Karpas-422 (cell line): ENCODE results near the gene RPH3AL. TPM values are rescaled to one million over a fixed set of nuclear protein-coding genes. Genes with fewer than 3 reads are reported as not detected.

Source experiments
- DNase-seq: peaks from one replicate; pipeline ENCODE4 v3.0.0-alpha.2; 2015
- H2AFZ ChIP-seq: fragments of 200-600 bp; sonication (generic); 2 replicates; pipeline ENCODE4 v1.6.1; 2014; ENCODE audit warnings: antibody characterized with exemption, low read length, mixed read lengths
- H3K27ac ChIP-seq: fragments of 200-600 bp; sonication (generic); 2 replicates; pipeline ENCODE4 v1.5.1; 2014; ENCODE audit warnings: mild to moderate bottlenecking, low read length, moderate library complexity
- H3K27me3 ChIP-seq: fragments of 200-600 bp; sonication (generic); 2 replicates; pipeline ENCODE4 v1.6.1; 2014; ENCODE audit warnings: low read length, mixed read lengths
- H3K36me3 ChIP-seq: fragments of 200-600 bp; sonication (generic); 2 replicates; pipeline ENCODE4 v1.6.1; 2014; ENCODE audit warnings: low read length, mixed read lengths; ENCODE audit not compliant: insufficient read depth
- H3K4me1 ChIP-seq: fragments of 200-600 bp; sonication (generic); 2 replicates; pipeline ENCODE4 v1.6.1; 2014; ENCODE audit warnings: mild to moderate bottlenecking, low read length, mixed read lengths
- H3K4me2 ChIP-seq: fragments of 200-600 bp; sonication (generic); 2 replicates; pipeline ENCODE4 v1.6.1; 2014; ENCODE audit warnings: low read length, low read depth, mild to moderate bottlenecking; ENCODE audit not compliant: poor library complexity, severe bottlenecking
- H3K4me3 ChIP-seq: fragments of 200-600 bp; sonication (generic); 2 replicates; pipeline ENCODE4 v1.5.1; 2014; ENCODE audit warnings: mild to moderate bottlenecking, antibody characterized with exemption, low read length, mixed read lengths
- H3K79me2 ChIP-seq: fragments of 200-600 bp; sonication (generic); 2 replicates; pipeline ENCODE4 v1.6.1; 2014; ENCODE audit warnings: mild to moderate bottlenecking, low read length, mixed read lengths
- H3K9ac ChIP-seq: fragments of 200-600 bp; sonication (generic); 2 replicates; pipeline ENCODE4 v1.6.0; 2014; ENCODE audit warnings: low read length
- H3K9me2 ChIP-seq: fragments of 200-600 bp; sonication (generic), shearing (Covaris generic); replicated peaks from 2 replicates; pipeline ENCODE4 v1.6.0; 2014; ENCODE audit warnings: mild to moderate bottlenecking, low read length, moderate library complexity; ENCODE audit not compliant: insufficient read depth
- H3K9me3 ChIP-seq: fragments of 300-700, 200-600 bp; sonication (generic); 2 replicates; pipeline ENCODE4 v1.6.1; 2014; ENCODE audit warnings: low read length, mixed read lengths
- H4K20me1 ChIP-seq: fragments of 200-600 bp; sonication (generic); 2 replicates; pipeline ENCODE4 v1.6.1; 2014; ENCODE audit warnings: mild to moderate bottlenecking, antibody characterized with exemption, low read length, low read depth; ENCODE audit not compliant: insufficient read depth
- total RNA-seq: library from RNA; depleted of rRNA; stranded (reverse); fragments of >200 nt; shearing (Covaris generic); gene quantifications from 2 replicates; pipeline ENCODE4 v1.2.3, GENCODE V29; 2014; ENCODE audit warnings: low replicate concordance

Gene RPH3AL
- total RNA-seq, 1 experiment from 2014 or later: not detected

DNA sequence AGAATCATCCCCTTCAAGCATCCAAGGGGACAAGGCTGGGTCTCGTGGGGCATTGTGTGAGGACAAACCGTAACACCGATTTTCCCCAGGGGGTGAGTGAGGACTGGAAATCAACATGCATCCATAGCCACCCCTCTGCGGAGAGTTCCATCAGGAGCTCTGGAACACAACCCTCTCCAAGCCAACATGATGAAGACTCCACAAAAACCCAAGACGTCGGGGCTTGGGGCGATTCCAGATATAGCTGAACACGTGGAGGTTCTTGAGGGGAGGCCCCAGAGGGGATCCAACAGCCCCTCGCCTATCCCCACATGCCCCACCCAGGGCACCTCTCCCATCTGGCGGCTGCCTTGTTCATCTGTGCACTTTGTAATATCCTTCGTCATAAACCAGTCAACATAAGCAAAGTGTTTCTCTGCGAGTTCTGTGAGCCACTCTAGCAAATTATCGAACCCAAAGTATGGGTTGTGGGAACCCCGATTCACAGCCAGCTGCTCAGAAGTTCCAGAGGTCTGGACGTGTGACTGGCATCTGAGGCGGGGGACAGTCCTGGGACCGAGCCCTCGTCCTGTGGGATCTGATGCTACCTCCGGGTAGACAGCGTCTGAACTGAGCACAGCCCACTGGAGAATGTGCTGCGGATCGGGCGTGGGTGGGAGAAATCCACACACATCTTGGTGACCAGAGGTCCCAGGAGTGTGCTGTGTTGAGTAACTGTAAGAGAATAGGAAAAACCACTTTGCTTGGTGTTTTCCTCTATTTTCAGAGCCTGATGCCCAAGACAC is 55.5 kb downstream of the RPH3AL start:
- Histone ChIP-seq H3K4me3 (no peak overlapping the region), H4K20me1 (no peaks in the 10 kb centered on the region), H3K27ac (no peak overlapping the region), H3K36me3 (no peaks in the 10 kb centered on the region), H3K79me2 (no peaks in the 10 kb centered on the region), H3K9me2 (no peaks in the 10 kb centered on the region), H3K4me2 (no peak overlapping the region), H3K9me3 (no peaks in the 10 kb centered on the region), H3K4me1 (no peaks in the 10 kb centered on the region), H3K9ac (no peak overlapping the region), H3K27me3 (no peaks in the 10 kb centered on the region), H2AFZ (no peak overlapping the region)
- no peak for DNase-seq

DNA sequence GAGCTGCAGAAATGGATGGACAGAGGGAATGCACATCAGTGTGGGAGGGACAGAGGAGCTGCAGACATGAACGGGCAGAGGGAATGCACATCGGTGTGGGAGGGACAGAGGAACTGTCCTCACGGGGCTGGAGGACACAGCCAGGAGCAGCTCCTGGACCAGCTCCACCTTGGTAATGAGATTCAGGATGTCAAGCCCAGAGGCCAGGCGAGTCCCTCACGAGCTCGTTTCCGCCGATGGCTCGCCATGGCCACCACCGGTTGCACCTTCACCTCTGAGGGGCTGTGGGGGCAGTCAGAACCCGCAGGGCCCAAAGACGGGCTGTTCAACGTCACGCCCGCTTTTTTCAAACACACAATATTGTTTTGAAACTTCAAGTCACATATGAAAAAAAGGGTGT is 56.2 kb downstream of the RPH3AL start:
- H3K4me1 ChIP-seq: no peaks in the 10 kb centered on the region
- H3K4me3 ChIP-seq: no peak overlapping the region
- no peaks in the 10 kb centered on the region for H3K79me2 ChIP-seq
- H3K4me2 ChIP-seq: no peak overlapping the region
- H3K9me2 ChIP-seq: no peaks in the 10 kb centered on the region
- H3K27me3 ChIP-seq: no peaks in the 10 kb centered on the region
- no peak overlapping the region for H3K9ac ChIP-seq
- H3K36me3 ChIP-seq: no peaks in the 10 kb centered on the region
- H3K27ac ChIP-seq: no peak overlapping the region
- DNase-seq: no peak
- no peak overlapping the region for H2AFZ ChIP-seq
- H4K20me1 ChIP-seq: no peaks in the 10 kb centered on the region
- H3K9me3 ChIP-seq: no peaks in the 10 kb centered on the region

DNA sequence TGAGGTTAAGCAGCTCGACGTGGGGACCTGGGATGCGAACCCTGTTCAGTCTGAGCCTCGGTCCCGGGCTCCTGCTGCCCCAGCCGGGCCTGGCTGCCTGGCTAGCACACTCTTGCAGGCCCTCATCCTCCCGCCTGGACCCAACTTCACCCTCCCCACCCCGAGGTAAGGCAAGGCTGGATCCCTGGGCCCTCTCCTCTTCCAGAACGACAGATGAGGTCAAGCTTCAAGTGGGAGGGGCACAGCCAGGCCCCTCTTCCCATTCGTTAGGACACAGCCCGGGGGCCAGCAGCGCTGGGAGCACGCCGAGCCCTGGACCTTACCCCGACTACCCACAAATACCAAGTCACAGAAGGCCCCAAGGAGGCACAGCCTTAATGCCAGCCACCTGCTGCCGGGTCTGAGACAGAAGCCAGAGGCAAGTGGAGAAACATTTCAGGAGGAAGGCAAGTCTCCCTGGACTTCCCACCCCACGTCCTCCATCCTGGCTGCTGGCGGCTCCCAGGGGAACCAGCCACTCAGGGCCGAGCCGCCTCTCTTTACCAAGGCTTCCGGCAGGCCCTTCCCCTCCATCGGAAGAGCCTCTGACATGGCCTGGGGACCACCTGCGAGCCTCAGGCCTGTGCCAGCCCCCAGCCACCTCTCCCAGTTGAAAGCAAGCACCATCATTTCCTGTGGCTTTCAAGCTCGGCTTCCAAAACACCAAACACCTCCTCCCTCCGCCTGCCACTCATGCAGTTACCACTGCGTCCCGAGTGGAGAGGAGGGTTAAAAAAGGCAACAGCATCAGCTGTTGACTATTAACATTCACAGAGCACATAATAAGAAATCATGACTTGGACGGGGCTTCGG is 59.9 kb downstream of the RPH3AL start:
- H3K9me2 ChIP-seq: no peaks in the 10 kb centered on the region
- no peak overlapping the region for H2AFZ ChIP-seq
- H3K9me3 ChIP-seq: no peaks in the 10 kb centered on the region
- no peak for DNase-seq
- no peaks in the 10 kb centered on the region for H3K27me3 ChIP-seq
- no peaks in the 10 kb centered on the region for H3K36me3 ChIP-seq
- H3K4me2 ChIP-seq: no peak overlapping the region
- H4K20me1 ChIP-seq: no peaks in the 10 kb centered on the region
- H3K27ac ChIP-seq: no peak overlapping the region
- H3K4me1 ChIP-seq: no peaks in the 10 kb centered on the region
- no peaks in the 10 kb centered on the region for H3K79me2 ChIP-seq
- H3K4me3 ChIP-seq: no peak overlapping the region
- H3K9ac ChIP-seq: no peak overlapping the region

DNA sequence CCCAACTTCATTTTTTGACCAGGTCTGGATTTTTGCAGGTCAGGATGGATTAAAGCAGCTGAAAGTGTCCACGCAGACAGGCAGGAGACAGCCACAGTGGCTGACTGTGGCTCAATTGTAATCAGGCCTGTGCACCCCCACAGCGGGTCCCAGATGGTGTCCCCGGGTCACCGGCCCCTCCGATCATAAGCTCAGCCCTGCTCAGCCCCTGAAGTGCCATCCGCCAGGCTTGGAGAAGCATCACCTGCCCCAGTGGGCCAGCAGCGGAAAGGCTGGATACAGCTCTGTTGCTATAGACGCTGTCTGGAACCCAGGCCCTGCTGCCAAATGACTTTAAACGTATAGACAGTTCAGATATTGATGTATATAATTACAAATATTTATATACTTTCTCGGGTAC is 60.6 kb downstream of the RPH3AL start:
- H3K27ac ChIP-seq: no peak overlapping the region
- no peak for DNase-seq
- no peaks in the 10 kb centered on the region for H3K79me2 ChIP-seq
- H3K9ac ChIP-seq: no peak overlapping the region
- no peak overlapping the region for H2AFZ ChIP-seq
- no peaks in the 10 kb centered on the region for H3K27me3 ChIP-seq
- no peaks in the 10 kb centered on the region for H4K20me1 ChIP-seq
- H3K4me3 ChIP-seq: no peak overlapping the region
- no peaks in the 10 kb centered on the region for H3K36me3 ChIP-seq
- H3K4me1 ChIP-seq: no peaks in the 10 kb centered on the region
- no peaks in the 10 kb centered on the region for H3K9me3 ChIP-seq
- H3K4me2 ChIP-seq: no peak overlapping the region
- no peaks in the 10 kb centered on the region for H3K9me2 ChIP-seq

DNA sequence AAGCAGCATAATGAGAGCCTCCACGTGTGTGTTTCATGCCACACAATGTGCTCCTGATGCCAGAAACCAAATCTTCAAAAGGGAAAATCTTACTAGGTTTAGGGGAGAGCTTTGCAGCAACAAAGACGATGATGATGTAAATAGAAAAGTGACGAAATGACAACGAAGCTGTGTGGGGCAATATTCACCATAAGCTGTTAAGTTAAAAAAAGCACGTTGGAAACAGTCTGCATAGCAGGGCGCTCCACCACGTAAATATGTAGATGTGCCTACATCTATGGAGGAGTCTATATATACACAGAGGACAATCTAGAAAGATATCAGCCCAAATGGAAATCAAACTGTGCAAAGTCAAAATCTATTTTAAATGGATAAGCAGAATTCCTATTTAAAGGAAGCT is 61.0 kb downstream of the RPH3AL start:
- Histone ChIP-seq H3K9me3 (no peaks in the 10 kb centered on the region), H3K9me2 (no peaks in the 10 kb centered on the region), H3K4me1 (no peaks in the 10 kb centered on the region), H3K4me2 (no peak overlapping the region), H3K36me3 (no peaks in the 10 kb centered on the region), H3K27ac (no peak overlapping the region), H2AFZ (no peak overlapping the region), H3K9ac (no peak overlapping the region), H3K79me2 (no peaks in the 10 kb centered on the region), H3K27me3 (no peaks in the 10 kb centered on the region), H3K4me3 (no peak overlapping the region), H4K20me1 (no peaks in the 10 kb centered on the region)
- no peak for DNase-seq

DNA sequence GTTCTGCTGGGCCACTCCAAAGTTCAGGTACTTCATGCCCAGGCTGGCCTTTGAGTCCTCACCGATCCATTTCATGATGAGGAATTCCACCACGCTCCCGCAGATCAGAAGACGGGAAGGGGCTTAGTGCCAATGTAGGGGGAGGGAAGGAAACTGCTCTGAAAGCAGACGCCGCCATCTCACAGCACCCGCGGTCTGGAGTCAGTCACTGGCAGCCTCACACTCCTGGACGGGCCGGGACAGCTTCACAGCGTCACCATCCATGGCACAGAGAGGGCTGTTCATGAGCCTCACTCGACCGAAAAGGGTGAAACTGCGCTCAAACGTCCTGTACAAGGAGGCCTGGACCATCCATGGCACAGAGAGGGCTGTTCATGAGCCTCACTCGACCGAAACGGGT is 62.0 kb downstream of the RPH3AL start:
- H4K20me1 ChIP-seq: no peaks in the 10 kb centered on the region
- H3K9ac ChIP-seq: no peak overlapping the region
- H3K4me2 ChIP-seq: no peak overlapping the region
- no peak overlapping the region for H3K4me3 ChIP-seq
- no peaks in the 10 kb centered on the region for H3K79me2 ChIP-seq
- H3K27me3 ChIP-seq: no peaks in the 10 kb centered on the region
- no peaks in the 10 kb centered on the region for H3K36me3 ChIP-seq
- DNase-seq: no peak
- H3K9me2 ChIP-seq: no peaks in the 10 kb centered on the region
- no peaks in the 10 kb centered on the region for H3K4me1 ChIP-seq
- no peak overlapping the region for H3K27ac ChIP-seq
- H3K9me3 ChIP-seq: no peaks in the 10 kb centered on the region
- no peak overlapping the region for H2AFZ ChIP-seq

DNA sequence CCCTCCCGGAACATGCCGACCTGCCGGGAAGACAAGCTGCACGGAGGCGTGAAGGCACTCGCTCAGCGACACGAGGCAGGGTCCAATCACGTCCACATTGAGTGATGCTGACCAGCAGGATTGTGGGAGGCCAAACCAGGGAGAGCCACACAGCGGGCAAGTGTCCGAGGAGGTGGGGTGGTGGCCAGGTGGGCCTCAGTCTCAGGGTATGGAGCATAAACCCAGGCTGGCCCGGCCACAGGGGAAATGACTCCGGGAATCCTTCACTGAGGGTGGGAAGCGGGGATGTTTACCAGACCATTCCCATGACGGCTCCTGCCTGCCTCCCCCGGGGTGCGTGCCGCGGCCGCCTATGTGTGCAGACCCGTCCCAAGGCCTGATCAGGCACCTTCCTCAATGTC is 62.5 kb downstream of the RPH3AL start:
- H3K9ac ChIP-seq: no peak overlapping the region
- no peaks in the 10 kb centered on the region for H3K9me3 ChIP-seq
- H3K4me2 ChIP-seq: no peak overlapping the region
- H3K4me1 ChIP-seq: no peaks in the 10 kb centered on the region
- no peaks in the 10 kb centered on the region for H4K20me1 ChIP-seq
- no peak for DNase-seq
- H3K27ac ChIP-seq: no peak overlapping the region
- no peaks in the 10 kb centered on the region for H3K9me2 ChIP-seq
- H3K36me3 ChIP-seq: no peaks in the 10 kb centered on the region
- no peak overlapping the region for H2AFZ ChIP-seq
- no peak overlapping the region for H3K4me3 ChIP-seq
- H3K27me3 ChIP-seq: no peaks in the 10 kb centered on the region
- H3K79me2 ChIP-seq: no peaks in the 10 kb centered on the region

DNA sequence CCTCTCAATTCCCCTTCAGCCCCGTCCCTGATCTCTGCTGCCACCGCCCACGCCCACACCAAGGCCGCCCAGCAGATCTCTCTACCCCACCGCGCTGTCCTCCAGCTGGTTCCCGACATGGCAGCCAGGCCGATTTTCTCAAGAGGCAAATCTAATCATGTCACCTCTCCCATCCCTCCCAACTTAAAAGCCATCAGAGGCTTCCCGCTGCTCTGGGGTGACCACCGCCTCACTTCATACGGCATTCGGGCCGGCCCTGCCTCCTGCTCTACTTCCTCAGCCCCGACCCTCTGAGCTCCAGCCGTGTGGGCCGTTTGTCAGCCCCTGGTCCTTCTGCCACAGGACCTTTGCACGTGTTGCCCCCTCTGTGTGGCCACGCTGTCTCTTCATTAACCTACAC is 63.2 kb downstream of the RPH3AL start:
- Histone ChIP-seq H3K4me2 (no peak overlapping the region), H2AFZ (no peak overlapping the region), H3K4me1 (peaks cover 2% of the 10 kb centered on the region), H3K9ac (no peak overlapping the region), H3K4me3 (no peak overlapping the region), H3K79me2 (no peaks in the 10 kb centered on the region), H3K36me3 (no peaks in the 10 kb centered on the region), H4K20me1 (no peaks in the 10 kb centered on the region), H3K27ac (no peak overlapping the region), H3K9me2 (no peaks in the 10 kb centered on the region), H3K27me3 (no peaks in the 10 kb centered on the region), H3K9me3 (no peaks in the 10 kb centered on the region)
- DNase-seq: no peak
